ENCODE measurements around the gene CNGA3.

CNGA3 gene

GRCh38 chr2:98445683-98446581 is 99.7 kb downstream of the CNGA3 start:
- no peak for FAIRE-seq

GRCh38 chr2:98446850-98447249 is 100.6 kb downstream of the CNGA3 start:
- FAIRE-seq: no peak
